ENCODE data around the gene ASB2.

Gene ASB2

DNA sequence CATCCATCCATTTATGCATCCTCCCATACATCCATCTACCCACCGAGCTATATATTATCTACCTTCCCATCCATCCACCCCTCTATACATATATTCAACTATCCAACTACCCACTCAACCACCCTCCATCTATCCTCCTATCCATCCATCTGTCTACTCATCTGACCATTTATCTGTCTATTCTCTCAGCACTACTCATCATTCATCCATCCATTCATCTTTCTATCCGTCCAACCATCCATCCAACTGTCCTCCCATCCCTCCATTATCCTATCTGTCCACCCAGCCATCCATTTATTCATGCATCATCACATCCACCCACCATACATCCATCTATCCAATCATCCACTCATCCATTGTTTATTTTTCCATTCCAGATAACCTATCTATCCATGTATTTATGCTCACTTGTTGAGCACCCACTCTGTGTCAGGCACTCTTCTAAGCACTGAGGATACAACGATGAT lies 11.5 kb downstream of the ASB2 start:
- no peaks in the 10 kb centered on the region for H3K36me3 ChIP-seq
- H3K4me1 ChIP-seq (ENCODE audit: control insufficient read depth in 1 of 2, insufficient read depth in 1 of 2, low read depth in 1 of 2, low read length in 1 of 2) = peaks cover 6 to 49% of the 10 kb centered on the region in 2 experiments
- H3K27ac ChIP-seq = no peak overlapping the region
- TF ChIP-seq, protein P1, sequence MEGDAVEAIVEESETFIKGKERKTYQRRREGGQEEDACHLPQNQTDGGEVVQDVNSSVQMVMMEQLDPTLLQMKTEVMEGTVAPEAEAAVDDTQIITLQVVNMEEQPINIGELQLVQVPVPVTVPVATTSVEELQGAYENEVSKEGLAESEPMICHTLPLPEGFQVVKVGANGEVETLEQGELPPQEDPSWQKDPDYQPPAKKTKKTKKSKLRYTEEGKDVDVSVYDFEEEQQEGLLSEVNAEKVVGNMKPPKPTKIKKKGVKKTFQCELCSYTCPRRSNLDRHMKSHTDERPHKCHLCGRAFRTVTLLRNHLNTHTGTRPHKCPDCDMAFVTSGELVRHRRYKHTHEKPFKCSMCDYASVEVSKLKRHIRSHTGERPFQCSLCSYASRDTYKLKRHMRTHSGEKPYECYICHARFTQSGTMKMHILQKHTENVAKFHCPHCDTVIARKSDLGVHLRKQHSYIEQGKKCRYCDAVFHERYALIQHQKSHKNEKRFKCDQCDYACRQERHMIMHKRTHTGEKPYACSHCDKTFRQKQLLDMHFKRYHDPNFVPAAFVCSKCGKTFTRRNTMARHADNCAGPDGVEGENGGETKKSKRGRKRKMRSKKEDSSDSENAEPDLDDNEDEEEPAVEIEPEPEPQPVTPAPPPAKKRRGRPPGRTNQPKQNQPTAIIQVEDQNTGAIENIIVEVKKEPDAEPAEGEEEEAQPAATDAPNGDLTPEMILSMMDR (IDR thresholded peaks at IDR 0.05) = no peak
- H3K9me3 ChIP-seq = no peaks in the 10 kb centered on the region
- peaks cover 15% of the 10 kb centered on the region for H3K27me3 ChIP-seq
- H3K4me3 ChIP-seq (ENCODE audit: low read depth in 1 of 2, low read length in 1 of 2) = no peak overlapping the region

DNA sequence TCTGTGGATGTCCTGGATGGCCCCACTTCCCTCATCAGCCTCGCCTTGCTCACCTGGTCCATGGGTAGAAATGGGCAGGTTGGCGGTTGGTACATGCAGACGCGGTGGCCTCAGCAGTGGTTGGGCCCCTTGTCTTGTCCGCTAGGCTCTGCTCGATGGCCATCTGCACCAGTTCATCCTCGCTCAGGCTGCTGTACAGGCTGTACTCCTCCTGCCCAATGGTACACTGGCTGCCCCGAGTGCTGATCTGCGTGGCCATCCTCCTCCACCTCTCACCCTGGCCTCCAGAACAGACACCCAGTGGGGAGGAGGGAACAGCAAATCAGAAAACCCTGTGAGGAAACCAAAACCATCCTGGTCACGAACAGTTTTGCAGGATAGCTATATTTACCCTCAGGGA lies 12.1 kb downstream of the ASB2 start:
- H3K9me3 ChIP-seq = no peaks in the 10 kb centered on the region
- peaks cover 9% of the 10 kb centered on the region for H3K27me3 ChIP-seq
- H3K27ac ChIP-seq = peak overlapping the region; percentile 92
- TF ChIP-seq, protein P1 (IDR thresholded peaks at IDR 0.05) = no peak
- H3K4me1 ChIP-seq (ENCODE audit: control insufficient read depth in 1 of 2, insufficient read depth in 1 of 2, low read depth in 1 of 2, low read length in 1 of 2) = peaks cover 6 to 55% of the 10 kb centered on the region in 2 experiments
- H3K36me3 ChIP-seq = no peaks in the 10 kb centered on the region
- no peak overlapping the region for H3K4me3 ChIP-seq (ENCODE audit: low read depth in 1 of 2, low read length in 1 of 2)

DNA sequence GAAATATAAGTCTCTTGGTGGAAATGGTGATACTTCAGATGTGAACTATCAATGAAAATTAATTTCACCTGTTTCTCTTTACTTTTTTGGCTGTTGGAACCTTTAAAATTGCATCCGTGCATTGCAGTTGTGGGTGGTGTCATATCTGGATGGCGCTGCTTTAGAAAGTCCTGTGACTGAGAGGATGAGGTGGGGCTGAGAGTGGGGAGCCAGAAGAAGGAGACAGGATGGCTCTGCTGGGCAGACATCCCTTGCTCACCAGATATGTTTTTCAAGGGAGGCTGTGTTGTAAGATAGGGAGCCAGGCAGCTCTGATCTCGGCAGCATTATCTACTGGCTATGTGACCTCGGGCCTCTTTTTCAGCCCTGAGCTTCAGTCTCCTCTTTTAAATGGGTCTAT lies 12.7 kb downstream of the ASB2 start:
- peak overlapping the region; percentile 92 for H3K27ac ChIP-seq
- TF ChIP-seq, protein P1 (IDR thresholded peaks at IDR 0.05) = no peak
- no peaks in the 10 kb centered on the region for H3K36me3 ChIP-seq
- no peak overlapping the region for H3K4me3 ChIP-seq (ENCODE audit: low read depth in 1 of 2, low read length in 1 of 2)
- H3K27me3 ChIP-seq = peaks cover 3% of the 10 kb centered on the region
- peaks cover 6 to 61% of the 10 kb centered on the region in 2 experiments for H3K4me1 ChIP-seq (ENCODE audit: control insufficient read depth in 1 of 2, insufficient read depth in 1 of 2, low read depth in 1 of 2, low read length in 1 of 2)
- no peaks in the 10 kb centered on the region for H3K9me3 ChIP-seq

DNA sequence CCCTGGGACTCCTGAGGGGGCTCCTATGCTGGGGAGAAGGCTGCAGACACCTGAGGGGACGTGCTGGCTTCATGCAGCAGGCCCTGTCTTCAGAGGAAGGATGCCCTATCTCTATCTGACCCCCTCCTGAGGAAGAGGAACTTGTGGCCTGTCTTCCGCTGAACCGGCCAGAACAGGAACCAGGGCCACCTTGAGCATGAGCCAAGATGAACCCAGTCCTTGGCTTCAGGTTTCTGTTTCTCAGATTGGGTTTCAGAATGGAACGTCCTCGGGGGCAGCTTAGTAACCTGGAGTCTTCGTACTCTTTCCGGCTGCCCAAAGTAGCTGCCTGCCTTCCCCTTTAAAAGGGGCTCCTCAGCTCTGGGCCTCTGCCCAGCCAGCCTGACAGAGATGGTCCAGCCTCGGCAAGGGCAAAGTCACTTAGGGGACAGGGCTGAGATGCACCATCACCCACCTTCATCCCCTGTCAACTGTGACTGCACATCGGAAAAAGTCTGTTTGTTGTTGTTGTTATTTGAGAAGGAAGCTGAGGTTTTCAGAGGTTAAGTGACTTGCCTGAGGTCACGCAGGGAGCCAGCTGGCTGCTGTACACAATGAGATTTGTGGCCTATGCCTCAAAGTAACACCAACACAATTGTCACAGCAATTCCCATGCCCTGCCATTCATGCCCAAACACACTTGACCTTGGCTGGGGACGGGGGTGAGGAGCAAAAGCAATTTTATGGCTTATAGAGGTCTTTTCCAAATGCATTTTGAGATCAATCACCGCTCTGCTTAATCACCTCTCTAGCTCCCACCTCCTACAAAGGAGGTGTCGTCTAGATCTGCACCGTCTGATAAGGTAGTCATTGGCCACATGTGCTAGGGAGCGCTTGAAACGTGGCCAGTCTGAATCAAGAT lies 13.4 kb downstream of the ASB2 start:
- no peaks in the 10 kb centered on the region for H3K27me3 ChIP-seq
- H3K4me1 ChIP-seq (ENCODE audit: control insufficient read depth in 1 of 2, insufficient read depth in 1 of 2, low read depth in 1 of 2, low read length in 1 of 2) = peaks cover 6 to 64% of the 10 kb centered on the region in 2 experiments
- TF ChIP-seq, protein P1 (IDR thresholded peaks at IDR 0.05) = no peak
- no peaks in the 10 kb centered on the region for H3K36me3 ChIP-seq
- peak overlapping the region in 1 of 2 experiments; percentile 33 for H3K4me3 ChIP-seq (ENCODE audit: low read depth in 1 of 2, low read length in 1 of 2)
- peak overlapping the region; percentile 92 for H3K27ac ChIP-seq
- no peaks in the 10 kb centered on the region for H3K9me3 ChIP-seq

DNA sequence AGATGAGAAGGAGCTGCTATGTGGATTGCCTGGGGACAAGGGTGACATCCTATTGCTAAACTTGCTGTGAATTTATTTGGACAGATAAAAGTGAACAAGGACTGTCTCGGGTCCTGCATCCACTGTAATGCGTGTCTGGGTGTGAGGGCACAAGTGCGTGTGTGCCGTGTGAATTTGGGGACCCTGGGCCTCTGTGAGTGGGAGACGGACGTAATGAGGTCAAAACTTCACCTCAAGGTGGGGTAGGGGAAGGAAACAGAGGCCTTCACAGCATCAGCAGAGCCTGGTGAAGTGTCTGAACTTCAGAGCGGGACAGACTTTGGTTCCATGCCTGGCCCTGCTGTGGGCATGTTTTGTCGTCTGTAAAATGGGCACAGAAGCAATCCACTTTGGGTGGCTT lies 14.8 kb downstream of the ASB2 start:
- no peaks in the 10 kb centered on the region for H3K9me3 ChIP-seq
- H3K27ac ChIP-seq = peak overlapping the region; percentile 63
- TF ChIP-seq, protein P1 (IDR thresholded peaks at IDR 0.05) = no peak
- H3K36me3 ChIP-seq = no peaks in the 10 kb centered on the region
- peaks cover 6 to 57% of the 10 kb centered on the region in 2 experiments for H3K4me1 ChIP-seq (ENCODE audit: control insufficient read depth in 1 of 2, insufficient read depth in 1 of 2, low read depth in 1 of 2, low read length in 1 of 2)
- H3K27me3 ChIP-seq = no peaks in the 10 kb centered on the region
- no peak overlapping the region for H3K4me3 ChIP-seq (ENCODE audit: low read depth in 1 of 2, low read length in 1 of 2)

All from neutrophil (primary cell).